ENCODE data around the gene OVCH1.

Gene OVCH1, protein sequence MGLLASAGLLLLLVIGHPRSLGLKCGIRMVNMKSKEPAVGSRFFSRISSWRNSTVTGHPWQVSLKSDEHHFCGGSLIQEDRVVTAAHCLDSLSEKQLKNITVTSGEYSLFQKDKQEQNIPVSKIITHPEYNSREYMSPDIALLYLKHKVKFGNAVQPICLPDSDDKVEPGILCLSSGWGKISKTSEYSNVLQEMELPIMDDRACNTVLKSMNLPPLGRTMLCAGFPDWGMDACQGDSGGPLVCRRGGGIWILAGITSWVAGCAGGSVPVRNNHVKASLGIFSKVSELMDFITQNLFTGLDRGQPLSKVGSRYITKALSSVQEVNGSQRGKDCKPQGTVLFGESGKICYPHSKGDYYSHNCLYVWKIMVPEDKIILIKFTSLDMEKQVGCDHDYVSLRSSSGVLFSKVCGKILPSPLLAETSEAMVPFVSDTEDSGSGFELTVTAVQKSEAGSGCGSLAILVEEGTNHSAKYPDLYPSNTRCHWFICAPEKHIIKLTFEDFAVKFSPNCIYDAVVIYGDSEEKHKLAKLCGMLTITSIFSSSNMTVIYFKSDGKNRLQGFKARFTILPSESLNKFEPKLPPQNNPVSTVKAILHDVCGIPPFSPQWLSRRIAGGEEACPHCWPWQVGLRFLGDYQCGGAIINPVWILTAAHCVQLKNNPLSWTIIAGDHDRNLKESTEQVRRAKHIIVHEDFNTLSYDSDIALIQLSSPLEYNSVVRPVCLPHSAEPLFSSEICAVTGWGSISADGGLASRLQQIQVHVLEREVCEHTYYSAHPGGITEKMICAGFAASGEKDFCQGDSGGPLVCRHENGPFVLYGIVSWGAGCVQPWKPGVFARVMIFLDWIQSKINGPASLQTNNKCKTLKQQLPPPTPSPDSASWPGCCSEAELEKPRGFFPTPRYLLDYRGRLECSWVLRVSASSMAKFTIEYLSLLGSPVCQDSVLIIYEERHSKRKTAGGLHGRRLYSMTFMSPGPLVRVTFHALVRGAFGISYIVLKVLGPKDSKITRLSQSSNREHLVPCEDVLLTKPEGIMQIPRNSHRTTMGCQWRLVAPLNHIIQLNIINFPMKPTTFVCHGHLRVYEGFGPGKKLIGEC

DNA sequence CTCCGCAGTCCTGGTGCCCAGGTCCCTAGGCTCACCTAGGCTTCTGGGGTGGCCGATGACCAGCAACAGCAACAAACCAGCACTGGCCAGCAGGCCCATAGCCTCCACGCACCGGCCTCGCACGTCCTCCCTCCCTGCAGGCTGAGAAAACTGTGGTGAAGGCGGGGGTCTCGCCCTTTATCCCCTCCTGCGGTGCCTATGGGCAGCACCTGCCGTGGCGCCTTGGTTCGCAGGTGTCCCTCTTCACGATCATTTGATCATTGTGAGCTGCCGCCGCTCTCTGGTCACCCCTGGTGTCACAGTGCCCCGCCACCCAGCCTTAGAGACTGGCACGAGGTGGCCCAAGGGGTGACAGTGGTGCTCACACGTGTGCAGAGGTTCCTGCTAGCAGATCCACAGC, at the start of gene OVCH1:
Gene OVCH1 (minus strand): TSS at position 99 of the 400 bp plus-strand sequence. CDS start 0 bp downstream, at position 99.
- DNase-seq = no peak

DNA sequence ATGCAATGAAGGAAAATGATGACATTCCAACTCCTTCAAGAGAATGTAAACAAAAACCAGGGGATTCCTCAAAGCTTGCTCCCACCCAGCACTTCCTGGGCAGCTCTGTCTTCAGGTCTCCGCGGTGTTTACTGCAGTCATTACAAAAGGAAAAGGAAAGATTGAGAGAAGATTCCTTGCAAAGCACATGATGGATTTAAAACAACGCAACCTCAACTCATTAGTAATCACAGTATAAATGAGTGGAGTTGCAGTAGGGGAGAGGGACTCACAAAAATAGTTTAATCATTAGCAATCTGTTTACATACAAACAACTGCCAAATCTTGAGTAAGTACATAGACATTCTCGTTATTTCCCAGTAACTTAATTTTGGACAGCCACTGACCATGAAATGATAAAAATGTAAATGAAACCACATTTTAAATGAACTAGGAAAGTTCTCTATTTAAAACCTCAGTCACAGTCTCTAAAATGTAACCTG, 49.7 kb upstream of the OVCH1 start:
- DNase-seq = no peak

DNA sequence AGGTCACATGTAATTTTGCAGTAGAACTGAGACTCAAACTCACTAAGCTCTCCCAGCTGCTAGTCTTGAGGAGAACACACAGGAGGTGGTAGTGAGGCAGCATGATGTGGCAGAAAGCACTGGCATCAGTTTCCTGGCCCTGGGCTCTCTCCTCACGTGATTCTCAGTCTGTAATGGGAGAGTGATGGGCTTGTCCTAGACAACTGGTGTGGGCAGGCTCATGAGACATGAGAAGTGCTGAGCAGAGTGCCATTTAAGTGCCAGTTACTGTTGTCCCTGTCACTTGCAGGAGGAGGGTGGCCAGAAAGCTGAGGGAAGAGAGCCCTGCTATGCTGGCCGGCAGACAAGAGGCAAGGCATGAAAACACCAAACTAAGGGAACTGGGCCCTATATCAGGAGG, 48.5 kb upstream of the OVCH1 start:
- no peak for DNase-seq

DNA sequence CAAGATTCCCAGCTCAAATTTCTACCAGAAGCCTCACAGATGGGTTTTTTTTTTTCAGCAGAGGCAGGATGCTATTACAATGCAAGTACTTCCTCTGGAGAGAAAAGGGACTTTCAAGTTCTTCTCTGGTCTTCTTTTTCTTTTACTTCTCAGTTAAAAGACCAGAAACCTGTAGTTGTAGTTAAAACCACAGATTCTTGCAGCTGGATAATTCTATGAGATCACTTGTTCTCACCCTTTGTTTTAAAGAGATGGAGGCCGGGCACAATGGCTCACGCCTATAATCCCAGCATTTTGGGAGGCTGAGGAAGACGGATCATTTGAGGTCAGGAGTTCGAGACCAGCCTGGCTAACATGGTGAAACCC, 47.6 kb upstream of the OVCH1 start:
- DNase-seq = no peak

DNA sequence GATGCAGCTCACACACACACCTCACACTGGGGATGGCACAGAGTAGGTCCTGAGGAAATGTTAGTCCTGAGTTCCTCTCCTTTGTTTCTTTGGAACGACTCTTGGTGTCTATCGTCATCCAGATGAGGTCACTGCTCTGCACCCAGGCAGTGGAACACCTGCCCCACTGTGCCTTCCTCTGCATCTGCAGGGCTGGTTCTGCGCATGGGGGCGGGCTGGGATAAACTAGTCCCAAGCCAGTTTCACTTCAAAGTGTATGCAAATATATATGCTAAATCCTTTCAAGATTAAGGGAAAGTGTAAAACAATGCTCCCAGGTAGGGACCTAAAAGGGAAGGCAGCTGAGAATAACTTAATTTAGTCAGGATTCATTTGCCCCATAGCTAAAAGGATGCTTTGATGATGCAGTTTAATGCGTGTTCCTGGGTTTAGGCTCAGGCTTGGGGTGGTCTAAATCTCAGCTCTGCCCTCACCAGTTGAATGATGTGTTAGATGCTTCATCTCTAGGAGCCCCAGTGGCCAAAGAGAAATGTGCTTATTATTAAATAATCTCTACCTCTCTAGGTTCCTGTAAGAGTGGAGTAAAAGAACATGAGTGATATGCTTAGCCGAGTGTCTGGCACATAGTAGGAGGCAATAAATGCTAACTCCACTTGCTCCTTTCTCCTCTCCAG, 47.1 kb upstream of the OVCH1 start:
- DNase-seq = no peak

DNA sequence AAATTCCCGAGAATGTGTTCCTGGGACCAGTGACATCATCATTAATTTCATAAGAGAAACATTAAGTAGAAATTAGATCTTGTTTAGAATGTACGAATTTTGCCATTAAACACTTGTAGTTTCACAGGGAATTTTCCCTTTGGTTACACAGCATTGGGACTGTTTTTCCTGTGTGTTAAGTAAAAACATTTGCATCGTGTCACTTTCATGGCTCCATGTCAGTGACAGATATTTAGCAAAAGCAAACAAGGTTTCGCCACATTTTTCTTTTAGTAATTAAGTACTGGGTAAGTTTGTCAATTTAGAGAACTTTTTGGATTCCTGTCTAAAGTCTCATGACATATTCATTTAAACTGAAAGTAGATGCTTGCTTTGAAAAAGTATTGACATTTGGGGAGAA, 45.5 kb upstream of the OVCH1 start:
- no peak for DNase-seq

DNA sequence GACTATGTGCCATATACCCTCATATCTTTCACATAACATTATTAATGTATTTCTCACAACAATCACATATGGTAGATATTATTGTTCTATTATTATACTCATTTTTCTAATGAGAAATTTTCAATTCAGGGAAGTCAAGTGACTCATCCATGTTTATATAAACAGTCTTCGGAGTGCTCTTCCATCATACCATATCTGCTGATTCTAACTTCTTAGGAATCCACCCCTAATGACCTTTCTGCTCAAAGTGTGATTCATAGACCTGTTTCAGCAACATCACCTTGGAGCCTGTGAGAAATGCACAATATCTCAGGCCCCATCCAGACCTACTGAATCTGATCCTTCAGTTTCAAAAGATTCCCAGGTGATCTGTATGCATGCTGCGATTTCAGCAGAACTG, 39.8 kb upstream of the OVCH1 start:
- no peak for DNase-seq

DNA sequence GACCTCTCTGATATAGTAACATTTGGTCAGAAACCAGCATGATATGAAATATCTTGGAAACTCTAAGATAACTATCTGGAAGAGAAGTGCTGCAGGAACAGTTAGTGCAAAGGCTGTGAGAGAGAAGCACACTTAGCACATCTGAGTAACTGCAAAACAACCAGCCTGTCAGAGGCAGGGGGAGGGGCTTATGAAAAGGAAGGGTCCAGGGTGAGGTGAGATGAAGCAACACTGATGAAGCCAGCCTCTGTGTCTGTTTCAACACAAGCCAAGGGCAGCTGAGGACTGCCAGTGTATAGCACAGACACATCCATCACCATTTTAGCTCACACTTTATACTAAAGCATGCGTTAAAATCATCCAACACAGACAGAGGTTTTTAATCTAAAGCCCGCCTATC, 37.4 kb upstream of the OVCH1 start:
- DNase-seq = no peak

DNA sequence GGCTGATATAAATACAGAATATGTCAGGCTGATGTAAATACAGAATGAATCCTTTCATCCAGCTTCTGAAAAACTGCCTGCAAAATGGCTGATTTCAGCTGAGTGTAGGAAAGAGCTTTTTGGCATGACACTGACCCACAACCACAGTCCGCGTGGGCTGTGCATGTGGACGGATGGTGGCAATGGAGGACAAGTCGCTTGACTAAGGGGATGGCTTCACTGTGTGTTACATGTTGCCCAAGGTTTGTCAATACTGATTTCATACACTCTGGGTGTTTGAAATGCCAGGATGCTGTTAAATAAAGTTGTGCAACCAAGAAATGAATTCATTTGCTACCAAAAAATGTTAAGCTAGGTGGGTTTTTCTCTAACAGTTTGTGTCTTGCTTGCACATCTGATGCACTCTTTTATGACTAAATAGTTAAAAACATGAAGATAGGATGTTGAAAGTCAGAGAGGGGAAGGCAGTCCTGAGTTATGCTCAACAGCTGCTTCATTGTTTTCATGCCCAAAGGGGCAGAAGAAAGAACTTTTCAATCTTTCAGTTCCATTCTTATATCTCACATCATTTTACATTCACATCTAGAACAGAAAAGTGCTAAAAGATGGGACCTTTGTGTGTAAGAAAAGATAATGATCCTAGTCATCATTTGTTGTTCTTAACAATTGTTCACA, 36.5 kb upstream of the OVCH1 start:
- DNase-seq = no peak

DNA sequence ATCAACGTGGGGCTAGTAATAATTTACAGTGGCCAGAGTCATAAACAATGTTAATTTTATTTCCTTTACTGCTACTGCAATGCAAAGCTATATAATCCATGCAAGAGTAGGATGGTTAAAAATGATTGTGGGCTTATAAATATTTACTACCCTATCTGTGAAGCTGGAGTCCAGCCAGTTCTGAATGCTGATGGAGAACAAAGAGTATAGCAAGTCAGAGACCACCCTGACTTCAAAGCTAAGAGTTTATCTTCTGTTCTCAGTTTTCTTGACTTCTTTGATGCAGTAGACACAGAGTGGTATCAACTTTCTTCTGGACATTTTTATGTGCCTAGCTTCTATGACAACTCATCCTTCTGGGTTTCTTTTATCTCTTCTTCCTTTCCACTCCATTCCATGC, 34.0 kb upstream of the OVCH1 start:
- no peak for DNase-seq

DNA sequence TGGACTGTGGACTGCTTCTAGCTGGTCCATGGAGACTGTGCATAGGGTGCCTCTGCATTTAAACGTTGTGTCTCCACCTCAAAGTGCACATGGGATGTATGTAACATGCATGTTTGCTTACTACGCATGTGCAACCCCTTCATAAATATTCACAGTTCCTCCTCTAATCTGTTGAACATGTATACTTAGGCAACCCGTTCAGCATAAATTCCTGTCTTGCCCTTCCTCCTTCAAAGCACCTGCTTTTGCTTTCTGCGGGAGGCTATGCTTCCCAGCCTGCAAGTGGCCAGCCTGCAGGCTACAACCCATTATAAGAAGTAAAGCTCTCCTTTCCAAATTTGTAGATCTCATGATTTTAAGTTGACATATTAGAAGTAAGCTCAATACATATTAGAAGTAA, 33.0 kb upstream of the OVCH1 start:
- DNase-seq = no peak

DNA sequence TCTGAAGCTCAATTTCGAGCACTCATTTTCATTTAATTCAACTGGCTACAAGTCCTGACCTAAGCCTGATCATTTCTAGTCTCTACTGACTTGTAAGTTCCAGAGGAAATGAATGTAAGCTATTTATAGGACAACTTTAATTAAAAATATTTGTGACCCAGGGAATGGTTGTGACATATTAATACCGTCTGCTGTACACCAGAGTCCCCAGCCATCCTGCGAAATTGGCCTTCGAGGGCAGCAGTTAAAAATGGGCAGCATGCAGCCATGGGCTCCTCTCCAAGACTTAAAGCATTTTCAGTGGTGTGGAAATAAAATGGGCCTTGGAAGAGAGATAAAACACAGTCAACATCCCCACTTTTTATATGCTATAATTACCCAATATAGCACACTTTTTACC, 30.7 kb upstream of the OVCH1 start:
- no peak for DNase-seq

DNA sequence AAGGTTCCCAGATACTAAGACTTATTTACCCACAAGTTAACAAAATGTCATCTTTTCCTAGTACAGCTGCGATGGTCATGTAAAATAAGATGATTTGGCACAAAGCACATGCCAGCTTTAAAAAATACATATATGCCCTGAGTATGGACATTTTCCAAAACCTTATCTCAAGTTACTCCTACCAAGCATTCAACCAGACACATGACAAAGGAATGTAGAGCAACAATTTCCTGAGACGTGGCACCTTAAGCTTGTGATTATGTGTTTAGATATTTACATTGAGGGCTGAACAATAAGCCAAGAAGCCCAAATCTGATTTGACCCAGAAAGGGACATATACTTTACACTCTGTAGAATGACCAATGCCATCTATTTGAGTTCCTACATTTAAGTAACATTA, 24.5 kb upstream of the OVCH1 start:
- DNase-seq = no peak

DNA sequence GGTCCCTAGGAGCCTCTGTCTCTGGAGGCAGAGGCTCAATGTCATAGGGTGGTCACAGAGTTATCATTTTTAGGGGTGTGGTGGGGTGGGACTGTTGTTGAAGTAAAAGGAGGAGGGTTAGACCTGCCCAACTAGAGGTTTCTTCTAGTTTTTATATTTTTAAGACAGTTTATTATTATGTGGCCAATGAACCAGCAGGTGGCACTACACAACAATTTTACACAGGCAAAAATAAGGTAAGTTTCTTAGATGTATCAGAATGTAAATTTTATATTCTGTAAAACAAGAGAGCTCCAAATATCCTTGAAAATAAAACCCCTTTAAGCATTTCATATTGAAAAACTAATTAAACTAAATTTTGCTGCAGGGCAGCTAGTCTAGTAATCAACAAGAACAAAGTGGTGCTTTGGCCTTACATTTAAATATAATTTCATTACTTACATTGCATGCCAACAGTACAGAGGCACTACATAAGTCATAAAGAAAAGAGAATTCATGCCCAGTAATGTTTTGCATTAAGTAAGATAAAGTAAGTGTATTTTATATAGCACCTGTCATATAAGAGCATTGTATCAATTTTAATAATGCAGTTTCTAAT, 22.2 kb upstream of the OVCH1 start:
- no peak for DNase-seq

DNA sequence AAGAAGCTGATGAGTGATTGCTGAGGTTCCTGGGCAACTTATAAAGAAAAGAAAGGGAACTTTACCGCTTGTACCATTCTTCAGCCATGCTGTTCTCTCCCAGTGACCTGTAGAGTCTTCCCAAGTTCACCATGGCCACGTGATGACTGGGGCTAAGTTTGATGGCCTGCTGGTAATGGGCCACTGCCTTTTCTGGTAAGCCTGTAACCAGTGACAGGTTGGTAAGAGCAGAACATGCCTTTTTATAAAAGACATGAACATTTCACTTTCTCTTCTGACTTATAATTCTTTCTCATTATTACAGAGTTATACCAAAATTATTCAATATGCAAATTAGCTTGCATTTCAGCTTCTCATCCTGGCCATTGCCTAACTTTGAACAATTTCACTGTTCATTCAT, 20.9 kb upstream of the OVCH1 start:
- DNase-seq = no peak

DNA sequence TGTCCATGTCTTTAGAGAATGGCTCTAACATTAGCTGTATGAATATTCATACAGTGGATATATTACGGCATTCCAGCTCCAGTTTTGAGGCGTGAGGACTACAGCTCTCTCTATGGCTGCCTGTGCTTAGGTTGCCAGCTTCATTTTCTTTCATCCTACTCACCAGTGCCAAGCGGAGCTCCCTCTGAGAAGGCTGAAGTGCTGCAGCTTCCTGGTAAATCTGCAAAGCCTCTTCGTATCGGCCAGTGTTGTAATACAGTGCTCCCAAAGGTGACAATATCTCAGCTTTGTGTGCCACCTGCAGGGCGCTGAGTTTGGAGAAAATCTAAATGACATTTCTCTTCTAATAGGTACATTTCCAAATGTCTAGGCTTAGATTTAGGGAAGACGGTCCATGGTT, 19.8 kb upstream of the OVCH1 start:
- no peak for DNase-seq

DNA sequence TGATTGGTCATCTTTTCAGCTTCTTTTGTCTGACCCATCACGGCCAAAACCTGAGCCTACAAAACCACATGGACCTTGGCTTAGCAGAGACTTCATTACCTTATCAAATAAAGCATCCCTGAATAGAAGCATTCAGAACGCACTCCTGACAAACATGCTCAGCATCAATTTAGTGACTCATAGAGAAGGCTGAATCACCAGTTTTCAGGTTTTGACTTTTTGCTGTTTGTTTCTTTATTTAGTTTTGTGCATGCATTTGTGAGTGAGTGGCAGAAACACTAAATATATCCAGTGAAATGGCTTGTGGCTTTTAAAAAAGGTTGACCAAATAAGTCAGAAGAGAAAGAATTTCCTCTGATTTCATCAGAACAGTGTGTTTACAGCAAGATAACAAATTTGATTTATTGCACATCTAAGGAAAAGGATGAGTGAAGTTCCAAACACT, 19.0 kb upstream of the OVCH1 start:
- no peak for DNase-seq

DNA sequence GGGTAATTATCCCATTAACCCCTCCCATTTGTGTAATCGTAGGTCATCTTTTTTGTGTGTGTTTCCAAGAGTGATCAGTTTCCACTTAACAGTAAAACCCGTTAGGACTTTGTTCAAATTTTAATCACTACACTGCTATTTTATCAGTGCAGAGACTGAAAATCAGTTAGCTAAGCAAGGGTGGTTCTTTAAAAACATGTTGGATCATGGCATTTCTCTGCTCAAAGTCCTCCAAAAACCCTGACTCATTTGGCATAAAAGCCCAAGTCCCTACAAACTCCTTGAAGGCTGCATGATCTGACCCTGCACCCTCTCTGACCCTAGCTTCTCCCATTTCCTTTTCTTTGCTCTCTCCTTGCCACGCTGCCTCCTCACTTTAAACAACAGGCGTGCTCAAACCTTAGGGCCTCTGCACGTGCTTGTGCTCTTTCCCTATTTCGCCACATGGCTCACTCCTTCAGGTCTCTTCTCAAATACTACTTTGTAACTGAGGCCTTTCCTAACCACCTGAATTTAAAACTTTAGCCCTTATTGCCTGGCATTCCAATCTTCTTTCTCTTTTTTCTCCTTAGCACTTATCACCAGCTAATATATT, 13.2 kb upstream of the OVCH1 start:
- no peak for DNase-seq

DNA sequence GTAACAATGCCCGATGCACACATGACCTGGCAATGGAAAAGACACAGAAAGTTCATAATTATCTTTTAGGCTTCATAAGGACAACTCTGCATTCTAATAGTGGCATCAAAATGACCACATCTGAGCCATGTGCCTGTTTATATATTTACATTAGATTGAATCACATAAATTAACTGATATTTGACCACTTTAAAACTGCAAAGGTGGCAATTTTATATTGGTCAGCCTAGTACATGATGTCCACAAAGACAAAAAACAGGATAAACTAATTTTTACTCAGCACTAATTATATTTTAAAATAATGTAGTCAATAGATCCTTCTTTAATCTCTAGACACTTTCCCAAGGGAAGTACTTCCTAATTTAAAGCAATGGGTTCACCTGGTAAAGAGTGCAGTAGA, 12.0 kb upstream of the OVCH1 start:
- no peak for DNase-seq

DNA sequence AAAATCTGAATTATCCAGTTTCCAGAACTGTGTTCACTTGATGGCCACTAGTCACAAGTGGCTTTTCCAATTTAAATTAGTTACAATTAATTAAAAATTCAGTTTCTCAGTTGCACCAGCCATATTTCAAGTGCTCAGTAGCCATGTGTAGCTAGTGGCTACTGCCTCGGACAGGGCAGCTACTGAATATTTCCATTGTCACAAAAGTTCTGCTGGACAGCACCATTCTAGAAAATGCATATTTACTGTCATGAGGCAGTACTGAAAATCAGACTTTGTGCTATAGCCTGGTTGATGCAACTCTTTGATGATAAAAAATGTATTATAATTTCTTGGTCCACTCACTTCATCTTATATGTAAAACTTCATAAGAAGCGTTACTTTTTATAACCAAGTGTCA, 11.5 kb upstream of the OVCH1 start:
- no peak for DNase-seq

DNA sequence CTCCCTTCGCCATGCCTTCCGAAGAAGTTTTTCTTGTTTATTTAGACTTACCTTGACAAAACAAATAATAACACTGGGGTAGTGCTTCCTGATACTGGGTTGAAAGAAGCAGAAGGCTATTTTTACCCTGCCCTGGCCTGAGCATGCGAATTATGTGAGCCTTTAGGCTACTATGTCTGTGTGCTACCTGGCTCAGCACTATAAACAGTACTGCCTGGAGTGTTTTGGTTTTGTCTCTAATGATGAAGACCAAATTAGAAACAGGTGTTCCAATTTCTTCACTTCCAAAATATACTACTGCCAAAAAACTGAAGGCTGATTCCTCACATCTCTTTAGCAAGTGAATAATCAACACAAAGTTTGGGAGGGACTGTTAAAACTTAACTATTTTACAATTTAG, 7.6 kb upstream of the OVCH1 start:
- DNase-seq = no peak

DNA sequence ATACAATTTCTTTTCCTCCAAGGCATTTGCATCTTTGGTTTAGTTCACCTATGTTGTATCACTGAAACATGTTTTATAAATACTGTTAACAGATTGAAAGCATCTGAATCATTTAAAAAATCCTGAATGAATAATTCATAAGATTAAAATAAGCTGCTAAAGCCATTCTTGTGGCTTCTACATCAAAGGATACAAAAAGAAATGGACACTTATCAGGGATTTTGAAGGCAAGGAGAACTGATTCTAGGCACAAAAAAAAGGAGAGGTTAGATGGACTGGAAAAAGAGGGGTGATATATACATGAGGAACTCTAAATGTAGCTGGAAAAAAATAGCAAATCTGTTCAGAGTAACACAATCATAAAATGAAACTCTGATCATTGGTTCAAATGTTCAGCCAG, 5.8 kb upstream of the OVCH1 start:
- DNase-seq = no peak

All from SIG-M5 (cell line).